H1 (cell line): ENCODE data around the gene ZYG11B.

Experiments
- EZH2 ChIP-seq: fragments of 200-600 bp; sonication (generic); IDR thresholded peaks from 2 replicates; pipeline ENCODE4 v1.7.1; 2012; ENCODE audit warnings: low read depth, mild to moderate bottlenecking, moderate library complexity, low read length, inconsistent platforms; ENCODE audit not compliant: severe bottlenecking
- POLR2AphosphoS5 ChIP-seq: IDR thresholded peaks from 2 replicates; pipeline ENCODE4 v1.6.1; 2011; ENCODE audit warnings: low read depth, low read length
- SIN3A ChIP-seq, 2 experiments: IDR thresholded peaks in 1 of 2; conservative IDR thresholded peaks in 1 of 2; 2 replicates each; pipeline ENCODE4 v1.6.1; 2011 to 2012; ENCODE audit warnings: low read length in 2 of 2, improper control_type of control experiment in 1 of 2, low read depth in 1 of 2, mild to moderate bottlenecking in 1 of 2
- TF ChIP-seq, protein P1 (sequence below): IDR thresholded peaks from 2 replicates; pipeline ENCODE4 v1.6.1; 2011; ENCODE audit warnings: low read length, improper control_type of control experiment

DNA sequence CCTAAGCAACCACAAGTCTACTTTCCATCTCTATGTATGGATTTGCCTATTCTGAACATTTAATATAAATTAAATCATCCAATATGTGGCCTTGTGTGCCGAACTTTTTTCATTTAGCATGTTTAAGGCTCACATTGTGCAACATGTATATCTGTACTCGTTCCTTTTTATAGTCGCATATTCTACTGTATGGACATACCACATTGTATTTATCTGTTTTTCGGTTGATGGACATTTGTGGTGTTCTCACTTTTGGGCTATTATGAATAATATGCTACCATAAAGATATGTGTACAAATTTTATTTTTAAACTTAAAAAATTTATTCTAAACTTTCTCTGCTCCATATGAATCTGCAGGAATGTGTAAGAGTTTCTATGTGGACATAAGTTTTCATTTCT lies 129.3 kb downstream of the ZYG11B start:
- TF ChIP-seq EZH2 (no peak), SIN3A (conservative IDR thresholded peaks at IDR 0.05 in 1 of 2, IDR thresholded peaks at IDR 0.05 in 1 of 2; ENCODE audit: low read depth in 1 of 2, low read length in 2 of 2) (no peak), POLR2AphosphoS5 (no peak)
- TF ChIP-seq, protein P1, sequence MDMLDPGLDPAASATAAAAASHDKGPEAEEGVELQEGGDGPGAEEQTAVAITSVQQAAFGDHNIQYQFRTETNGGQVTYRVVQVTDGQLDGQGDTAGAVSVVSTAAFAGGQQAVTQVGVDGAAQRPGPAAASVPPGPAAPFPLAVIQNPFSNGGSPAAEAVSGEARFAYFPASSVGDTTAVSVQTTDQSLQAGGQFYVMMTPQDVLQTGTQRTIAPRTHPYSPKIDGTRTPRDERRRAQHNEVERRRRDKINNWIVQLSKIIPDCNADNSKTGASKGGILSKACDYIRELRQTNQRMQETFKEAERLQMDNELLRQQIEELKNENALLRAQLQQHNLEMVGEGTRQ, result no peak
